GM10266 (cell line): ENCODE results near the gene RNASEH2B.

Experiments used
- DNase-seq: peaks from one replicate; pipeline ENCODE4 v3.0.0; 2012; ENCODE audit errors: extremely low spot score
- TF ChIP-seq, protein P1 (sequence below): IDR thresholded peaks from 2 replicates; pipeline ENCODE4 v1.5.1; 2012; ENCODE audit warnings: mild to moderate bottlenecking, low read depth; ENCODE audit not compliant: control insufficient read depth, insufficient read depth; ENCODE audit errors: missing control alignments

The RNASEH2B gene

DNA sequence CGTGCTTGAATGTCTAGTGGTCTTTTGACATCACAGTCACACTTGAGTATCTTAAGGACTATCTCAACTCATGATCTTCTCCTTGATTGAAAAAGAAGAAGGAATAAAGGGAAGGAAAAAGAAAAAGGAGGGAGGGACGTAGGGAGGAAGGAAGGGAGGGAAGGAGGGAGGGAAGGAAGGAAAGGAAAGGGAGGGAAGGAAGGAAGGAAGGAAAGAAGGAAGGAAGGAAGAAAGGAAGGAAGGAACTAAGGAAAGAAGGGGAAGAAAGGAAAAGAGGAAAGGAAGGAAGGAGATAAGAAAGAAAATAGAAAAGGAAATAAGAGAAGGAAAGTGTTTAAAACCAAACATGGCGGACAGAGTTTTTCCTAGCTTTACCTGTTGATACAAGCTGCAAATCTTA is 64.7 kb downstream of the RNASEH2B start:
- DNase-seq = no peak
- TF ChIP-seq, protein P1, sequence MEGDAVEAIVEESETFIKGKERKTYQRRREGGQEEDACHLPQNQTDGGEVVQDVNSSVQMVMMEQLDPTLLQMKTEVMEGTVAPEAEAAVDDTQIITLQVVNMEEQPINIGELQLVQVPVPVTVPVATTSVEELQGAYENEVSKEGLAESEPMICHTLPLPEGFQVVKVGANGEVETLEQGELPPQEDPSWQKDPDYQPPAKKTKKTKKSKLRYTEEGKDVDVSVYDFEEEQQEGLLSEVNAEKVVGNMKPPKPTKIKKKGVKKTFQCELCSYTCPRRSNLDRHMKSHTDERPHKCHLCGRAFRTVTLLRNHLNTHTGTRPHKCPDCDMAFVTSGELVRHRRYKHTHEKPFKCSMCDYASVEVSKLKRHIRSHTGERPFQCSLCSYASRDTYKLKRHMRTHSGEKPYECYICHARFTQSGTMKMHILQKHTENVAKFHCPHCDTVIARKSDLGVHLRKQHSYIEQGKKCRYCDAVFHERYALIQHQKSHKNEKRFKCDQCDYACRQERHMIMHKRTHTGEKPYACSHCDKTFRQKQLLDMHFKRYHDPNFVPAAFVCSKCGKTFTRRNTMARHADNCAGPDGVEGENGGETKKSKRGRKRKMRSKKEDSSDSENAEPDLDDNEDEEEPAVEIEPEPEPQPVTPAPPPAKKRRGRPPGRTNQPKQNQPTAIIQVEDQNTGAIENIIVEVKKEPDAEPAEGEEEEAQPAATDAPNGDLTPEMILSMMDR = no peak

DNA sequence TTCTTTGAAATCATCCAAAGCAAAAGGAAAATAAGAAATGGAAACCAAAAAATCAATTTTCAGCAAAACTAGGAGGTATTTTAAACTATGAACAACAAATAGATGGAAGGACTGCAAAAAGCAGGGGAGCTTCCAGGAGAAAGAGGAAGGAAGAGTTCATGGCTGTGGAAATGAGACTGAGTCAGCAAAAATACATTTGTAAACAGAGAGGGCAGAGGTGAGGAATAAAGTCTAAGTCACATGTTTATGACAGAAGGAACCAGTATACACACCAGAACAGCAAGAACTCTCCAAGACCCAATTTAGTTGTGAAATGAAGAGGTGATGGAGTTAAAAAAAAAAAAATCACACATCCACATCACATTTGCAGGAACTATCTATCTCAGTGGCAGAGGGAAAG is 69.6 kb downstream of the RNASEH2B start:
- DNase-seq = no peak
- TF ChIP-seq, protein P1 = no peak

DNA sequence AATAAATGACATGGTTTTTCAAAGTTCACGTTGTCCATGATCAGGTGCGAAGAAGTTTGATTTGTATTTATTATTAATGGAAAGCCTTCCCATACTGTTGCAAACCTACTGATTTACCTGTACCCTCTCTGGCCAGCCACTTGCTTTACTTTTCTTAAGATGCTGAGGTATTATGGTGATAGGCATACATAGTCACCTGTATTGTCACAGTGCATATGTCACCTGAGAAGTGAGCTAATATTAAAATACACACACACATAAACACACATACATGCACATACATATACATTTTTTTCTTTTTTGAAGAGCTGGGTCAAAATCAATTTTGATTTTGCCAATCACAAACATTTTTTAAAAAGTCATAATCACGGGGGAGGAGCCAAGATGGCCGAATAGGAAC is 72.1 kb downstream of the RNASEH2B start:
- TF ChIP-seq, protein P1 = no peak
- DNase-seq = no peak

DNA sequence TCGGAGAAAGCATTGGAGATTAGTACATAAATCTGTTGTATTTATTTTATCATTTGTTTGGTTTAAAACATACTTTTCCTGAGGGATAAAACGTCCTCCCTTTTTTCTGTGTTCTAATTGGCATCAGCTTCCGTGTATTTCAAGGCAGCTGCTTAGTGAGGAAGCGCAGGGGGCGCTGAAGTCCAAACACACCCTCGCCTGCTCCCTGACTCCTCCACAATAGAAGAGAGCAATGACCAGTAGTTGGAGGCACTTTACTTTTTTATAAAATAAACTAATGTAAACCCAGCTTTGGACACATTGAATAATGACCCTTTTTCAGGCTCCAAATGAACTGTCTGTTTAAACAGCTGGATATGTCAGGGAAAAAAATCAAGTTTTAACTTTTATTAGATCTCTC is 79.9 kb downstream of the RNASEH2B start:
- DNase-seq = no peak
- TF ChIP-seq, protein P1 = no peak

DNA sequence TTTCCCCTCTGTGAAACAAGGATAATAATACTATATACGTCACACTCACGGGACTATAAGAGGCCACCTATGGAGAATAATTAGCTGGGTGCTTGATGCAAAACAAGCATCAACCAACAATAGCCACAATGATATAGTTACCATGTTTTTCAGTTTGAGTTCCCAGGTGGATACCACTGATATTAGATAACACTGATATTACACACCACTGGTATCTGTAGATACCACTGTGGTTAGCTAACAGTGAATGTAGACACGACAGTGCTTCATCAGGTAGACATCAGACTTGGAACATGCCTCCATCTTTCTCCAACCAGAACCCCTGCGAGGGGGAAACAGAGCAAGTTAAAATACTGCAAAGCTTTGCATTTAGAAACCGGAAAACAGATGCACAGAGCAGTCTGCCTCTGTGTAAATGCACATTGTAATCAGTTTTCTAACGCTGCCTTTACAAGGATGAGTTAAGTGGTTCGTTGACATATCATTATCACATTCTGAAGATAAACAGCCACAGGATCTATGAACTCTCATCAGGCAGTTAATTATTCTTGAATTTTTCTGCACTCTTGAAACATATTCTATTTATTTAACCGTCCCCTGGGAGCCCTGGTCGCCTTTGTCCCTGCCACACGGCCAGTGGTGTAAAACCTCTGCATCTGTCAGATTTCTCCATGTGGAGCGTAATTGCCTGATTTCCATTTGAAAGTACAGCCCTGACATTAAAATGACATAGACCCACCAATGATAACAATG is 80.7 kb downstream of the RNASEH2B start:
- no peak for DNase-seq
- TF ChIP-seq, protein P1 = no peak

DNA sequence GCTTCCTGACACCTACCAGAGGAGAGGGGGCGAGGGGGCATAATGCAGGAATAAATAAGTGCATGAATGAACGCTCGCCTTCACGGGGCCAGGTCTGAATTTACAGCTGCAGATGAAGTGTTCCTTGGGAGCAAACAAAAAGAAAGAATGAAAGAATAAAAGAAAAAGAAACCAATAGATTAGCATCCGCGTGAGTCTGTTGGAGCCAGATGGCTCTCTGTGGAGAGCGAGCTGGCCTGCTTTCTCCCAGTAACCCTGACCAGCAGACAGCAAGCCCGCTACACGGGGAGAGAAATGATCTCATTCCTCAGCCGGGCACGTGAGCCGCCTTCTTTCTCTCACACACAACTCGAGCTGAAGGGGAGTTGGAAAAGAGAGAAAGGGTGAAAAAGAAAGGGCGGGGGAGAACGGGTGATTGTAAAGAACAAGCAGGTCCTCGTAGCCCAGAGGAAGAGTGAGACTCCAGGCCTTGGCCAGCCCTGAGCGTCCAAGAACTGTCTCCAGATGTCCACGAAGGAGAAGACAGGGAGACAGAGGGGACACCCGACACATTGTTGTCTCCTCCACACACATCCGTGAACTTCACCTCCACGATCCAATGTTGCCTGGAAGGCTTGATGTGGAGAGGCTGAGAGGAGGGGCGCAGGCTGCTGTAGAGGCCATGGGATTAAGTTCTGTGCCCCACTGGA is 81.4 kb downstream of the RNASEH2B start:
- TF ChIP-seq, protein P1 = no peak
- no peak for DNase-seq
